Activated CD8-positive, alpha-beta memory T cell treated with anti-CD3 and anti-CD28 coated beads, Interleukin-2, amount 50 U/mL, for 24 hours (primary cell): ENCODE results near the gene TIMM44.
"Not testable (repeated sequence)": the region's sequence is repeated elsewhere in the genome, so short reads cannot be mapped to it uniquely, and the experiment has no call there.

Experiments used
- DNase-seq: peaks from one replicate; pipeline ENCODE4 v3.0.0-alpha.2; 2020; ENCODE audit errors: extremely low read depth

The TIMM44 gene

DNA sequence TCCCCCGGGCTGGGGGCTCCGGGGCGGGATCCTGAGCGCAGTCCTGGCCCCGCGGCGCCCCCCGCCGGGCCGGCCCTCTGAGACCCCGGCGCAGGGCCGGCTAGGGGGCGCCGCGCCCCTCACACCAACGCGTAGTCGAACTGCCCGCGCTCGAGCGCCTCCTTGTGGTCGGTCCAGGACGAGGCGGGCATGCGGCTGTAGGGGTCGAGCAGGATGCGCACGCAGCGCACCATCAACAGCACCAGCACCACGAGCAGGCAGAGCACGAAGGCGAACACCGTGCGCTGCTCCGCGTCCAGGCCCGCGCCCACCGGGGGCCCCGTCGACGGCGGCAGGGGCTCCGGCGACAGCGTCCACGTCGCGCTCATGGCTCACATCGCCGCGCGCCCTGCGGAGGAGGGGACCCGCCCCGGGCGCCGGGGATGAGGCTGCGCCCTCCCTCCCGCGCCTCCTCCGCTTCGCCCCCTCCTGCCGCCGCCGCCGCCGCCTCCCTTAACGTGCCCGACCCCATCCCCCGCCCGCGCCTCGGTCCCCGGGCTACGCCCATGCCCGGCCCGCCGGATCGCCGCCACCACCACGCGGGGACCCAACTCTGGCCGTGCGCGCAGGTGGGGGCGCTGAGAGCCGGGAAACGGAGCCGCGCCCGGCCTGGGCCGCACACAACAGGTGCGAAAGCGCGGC lies 18.2 kb downstream of the TIMM44 start:
- DNase-seq: peak; percentile 38

GRCh38 chr19:7924651-7925170 lies 18.8 kb downstream of the TIMM44 start:
- DNase-seq: no peak

- DNase-seq: no peak
Observed at GRCh38 chr19:7924241-7924640, 19.2 kb downstream of the TIMM44 start.

- DNase-seq: no peak
Observed at GRCh38 chr19:7923295-7924191, 19.9 kb downstream of the TIMM44 start.

DNA sequence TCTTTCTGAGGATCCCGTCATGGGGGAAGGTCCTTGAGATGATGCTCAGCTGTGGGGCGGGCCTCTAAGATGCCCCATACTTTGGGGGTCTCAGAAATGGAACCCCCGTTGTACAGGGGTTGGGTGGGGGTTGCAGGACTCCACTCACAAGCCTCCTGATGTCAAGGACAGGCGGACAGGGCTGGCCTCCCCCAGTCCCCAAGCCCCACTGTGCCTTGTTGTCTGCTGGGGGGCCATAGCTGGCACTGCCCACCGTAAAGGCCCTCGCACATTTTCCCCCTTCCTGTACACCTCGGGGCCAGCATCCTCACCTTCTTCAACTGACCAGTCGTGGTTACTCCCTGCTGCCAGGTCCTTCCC lies 20.6 kb downstream of the TIMM44 start:
- DNase-seq: no peak

DNA sequence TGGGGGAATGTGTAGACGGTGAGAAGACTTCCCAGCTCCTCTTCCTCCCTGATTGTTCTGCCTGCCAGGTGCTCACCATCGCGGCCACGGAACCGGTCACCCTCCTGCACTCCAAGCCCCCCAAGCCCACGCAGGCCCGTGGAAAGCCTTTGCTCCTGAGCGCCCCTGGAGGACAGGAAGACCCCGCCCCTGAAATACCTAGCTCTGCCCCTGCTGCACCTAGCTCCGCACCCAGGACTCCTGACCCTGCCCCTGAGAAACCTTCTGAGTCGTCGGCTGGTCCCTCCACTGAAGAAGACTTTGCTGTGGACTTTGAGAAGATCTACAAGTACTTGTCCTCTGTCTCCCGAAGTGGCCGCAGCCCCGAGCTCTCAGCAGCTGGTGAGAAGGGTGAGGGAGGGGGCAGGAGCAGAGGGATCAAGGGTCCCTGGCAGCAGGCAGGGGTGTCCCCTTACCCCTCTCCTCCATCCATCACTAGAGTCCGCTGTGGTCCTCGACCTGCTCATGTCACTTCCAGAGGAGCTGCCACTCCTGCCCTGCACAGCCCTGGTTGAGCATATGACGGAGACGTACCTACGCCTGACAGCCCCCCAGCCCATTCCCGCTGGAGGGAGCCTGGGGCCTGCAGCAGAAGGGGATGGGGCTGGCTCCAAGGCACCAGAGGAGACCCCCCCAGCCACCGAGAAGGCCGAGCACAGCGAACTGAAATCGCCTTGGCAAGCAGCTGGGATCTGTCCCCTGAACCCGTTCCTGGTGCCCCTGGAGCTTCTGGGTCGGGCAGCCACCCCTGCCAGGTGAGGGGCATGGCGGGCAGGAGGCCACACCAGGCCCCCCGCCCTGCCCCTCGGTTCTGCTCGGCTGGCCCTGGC lies 21.3 kb downstream of the TIMM44 start:
- no peak for DNase-seq

DNA sequence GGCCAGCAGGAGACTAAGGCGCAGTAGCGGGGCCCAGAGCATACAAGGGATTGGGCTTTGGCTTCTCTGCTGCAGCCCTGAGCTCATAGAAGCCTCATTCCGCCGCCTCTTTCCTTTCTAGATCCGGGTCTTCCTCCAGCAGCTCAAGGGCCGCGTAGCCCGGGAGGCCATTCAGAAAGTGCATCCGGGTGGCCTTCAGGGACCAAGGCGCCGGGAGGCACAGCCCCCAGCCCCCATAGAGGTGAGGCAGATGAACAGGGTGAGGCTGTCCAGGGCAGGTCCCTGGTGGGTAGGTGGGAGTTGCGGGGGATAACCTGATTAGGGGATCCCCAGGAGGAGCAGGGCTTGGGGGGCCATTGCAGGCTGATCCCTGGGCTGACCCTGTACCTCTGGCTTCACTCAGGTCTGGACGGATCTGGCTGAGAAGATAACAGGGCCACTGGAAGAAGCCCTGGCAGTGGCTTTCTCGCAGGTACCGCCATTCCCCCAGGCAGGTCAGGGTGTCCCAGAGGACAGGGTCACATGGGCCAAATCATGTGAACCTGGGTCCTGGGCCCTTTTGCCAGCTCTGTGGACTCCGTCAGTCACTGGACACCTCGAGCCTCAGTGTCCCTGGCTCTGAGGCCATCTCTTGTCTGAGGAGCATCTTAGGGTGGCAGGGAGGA lies 22.0 kb downstream of the TIMM44 start:
- no peak for DNase-seq

GRCh38 chr19:7920519-7921301 lies 22.8 kb downstream of the TIMM44 start:
- DNase-seq: peak; percentile 98

DNA sequence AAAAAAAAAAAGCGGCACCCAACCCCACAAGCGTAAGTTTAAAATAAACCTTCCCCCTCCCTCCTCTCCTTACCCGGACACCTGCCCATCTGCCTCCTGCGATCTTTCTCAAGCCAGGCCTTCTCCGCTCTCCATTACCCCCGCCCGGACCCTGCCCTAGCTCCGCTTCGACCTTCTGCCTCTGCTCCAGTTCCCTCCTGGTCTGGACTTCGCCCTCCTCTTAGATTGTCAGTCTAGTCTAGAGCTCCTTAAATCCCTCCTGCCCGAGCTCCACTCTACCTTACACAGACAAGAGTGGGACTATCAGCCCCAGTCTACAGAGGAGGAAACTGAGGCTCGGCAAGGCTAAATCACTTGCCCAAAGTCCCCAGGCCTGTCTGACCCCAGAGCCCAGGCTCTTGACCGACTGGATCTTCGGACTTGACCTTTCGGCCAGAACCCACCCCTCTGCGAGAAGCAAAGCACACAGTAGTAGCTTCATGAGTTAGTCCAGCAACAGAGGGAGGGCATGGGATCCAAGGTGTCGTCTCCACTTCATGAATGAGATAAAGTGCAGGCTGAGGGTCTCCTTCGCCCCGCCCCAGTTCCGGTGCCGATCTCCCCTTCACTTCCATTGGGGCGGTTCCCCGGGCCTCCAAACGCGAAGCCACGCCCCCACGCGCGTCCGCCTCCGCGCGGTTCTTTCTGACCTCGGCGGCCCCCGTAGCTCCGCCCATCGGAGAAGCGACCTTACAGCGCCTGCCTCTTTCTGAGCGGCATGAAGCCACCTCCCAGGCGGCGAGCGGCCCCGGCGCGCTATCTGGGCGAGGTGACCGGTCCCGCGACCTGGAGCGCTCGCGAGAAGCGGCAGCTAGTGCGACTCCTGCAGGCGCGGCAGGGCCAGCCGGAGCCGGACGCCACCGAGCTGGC lies 23.6 kb downstream of the TIMM44 start, which contains the start of gene SNAPC2:
SNAPC2 (plus strand) TSS at position 729 of the 909 bp plus-strand sequence; CDS start at position 758, 29 bp downstream.
- peak; percentile 91 for DNase-seq

GRCh38 chr19:7918615-7919421 lies 24.6 kb downstream of the TIMM44 start:
- no peak for DNase-seq

DNA sequence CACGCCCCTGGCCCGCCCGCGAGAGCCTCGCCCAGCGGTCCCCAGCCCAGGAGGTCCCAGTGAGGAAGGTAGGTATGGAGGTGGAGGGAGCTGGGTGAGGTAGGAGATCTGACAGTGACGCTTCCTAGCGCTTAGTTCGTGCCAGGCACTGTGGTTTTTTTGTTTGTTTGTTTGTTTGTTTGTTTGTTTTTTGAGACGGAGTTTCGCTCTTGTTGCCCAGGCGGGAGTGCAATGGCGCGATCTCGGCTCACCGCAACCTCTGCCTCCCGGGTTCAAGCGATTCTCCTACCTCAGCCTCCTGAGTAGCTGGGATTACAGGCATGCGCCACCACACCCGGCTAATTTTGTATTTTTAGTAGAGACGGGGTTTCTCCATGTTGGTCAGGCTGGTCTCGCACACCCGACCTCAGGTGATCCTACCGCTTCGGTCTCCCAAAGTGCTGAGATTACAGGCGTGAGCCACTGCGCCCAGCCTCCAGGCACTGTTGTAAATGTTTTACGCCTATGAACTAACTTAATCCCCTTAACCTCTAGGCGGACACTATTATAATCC lies 25.3 kb downstream of the TIMM44 start:
- not testable (repeated sequence) for DNase-seq

GRCh38 chr19:7917267-7918061 lies 26.0 kb downstream of the TIMM44 start:
- DNase-seq: no peak

DNA sequence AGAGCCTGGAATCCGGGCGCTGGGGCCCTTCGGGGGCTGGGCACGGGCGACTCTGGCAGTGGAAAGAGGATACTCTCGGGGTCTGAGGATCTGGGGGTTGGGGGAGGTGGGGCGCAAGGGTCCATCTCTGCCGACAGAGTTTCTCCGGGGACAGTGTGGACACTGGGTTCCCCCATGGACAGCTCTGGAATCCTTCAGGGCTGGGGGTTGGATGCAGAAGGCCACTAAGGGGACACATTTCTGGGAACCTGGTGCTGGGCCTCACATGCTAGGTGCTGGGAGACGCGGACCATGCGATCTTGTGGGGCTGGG lies 26.6 kb downstream of the TIMM44 start:
- DNase-seq: no peak

DNA sequence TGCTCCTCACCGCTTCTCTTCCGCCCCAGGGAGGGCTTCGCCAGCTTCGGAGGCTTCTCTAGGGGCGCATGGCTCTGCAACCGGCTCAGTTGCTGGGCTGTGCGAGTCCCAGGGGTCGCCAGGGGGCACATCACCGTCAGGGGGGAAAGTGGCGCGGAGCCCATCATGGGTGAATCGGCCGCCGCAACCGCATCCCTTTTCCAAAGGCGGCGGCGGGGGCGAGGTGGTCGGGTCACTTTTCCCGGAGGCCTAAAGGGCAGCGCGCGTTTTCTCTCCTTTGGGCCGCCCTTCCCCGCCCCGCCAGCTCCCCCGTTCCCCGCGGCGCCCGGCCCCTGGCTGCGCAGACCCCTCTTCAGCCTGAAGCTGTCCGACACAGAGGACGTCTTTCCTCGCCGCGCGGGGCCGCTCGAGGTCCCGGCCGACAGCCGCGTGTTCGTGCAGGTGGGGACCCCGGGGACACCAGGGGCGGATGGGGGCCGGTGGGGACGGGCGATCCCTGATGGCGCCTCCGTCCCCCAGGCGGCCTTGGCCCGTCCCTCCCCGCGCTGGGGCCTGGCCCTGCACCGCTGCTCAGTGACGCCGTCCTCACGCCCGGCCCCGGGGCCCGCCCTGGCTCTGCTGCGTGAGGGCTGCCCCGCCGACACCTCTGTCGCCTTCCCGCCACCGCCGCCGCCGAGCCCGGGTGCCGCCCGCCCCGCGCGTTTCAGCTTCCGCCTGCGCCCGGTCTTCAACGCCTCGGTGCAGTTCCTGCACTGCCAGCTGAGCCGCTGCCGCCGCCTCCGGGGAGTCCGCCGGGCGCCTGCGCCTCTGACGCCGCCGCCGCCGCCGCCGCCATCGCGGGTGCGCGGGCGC lies 27.1 kb downstream of the TIMM44 start:
- DNase-seq: no peak

DNA sequence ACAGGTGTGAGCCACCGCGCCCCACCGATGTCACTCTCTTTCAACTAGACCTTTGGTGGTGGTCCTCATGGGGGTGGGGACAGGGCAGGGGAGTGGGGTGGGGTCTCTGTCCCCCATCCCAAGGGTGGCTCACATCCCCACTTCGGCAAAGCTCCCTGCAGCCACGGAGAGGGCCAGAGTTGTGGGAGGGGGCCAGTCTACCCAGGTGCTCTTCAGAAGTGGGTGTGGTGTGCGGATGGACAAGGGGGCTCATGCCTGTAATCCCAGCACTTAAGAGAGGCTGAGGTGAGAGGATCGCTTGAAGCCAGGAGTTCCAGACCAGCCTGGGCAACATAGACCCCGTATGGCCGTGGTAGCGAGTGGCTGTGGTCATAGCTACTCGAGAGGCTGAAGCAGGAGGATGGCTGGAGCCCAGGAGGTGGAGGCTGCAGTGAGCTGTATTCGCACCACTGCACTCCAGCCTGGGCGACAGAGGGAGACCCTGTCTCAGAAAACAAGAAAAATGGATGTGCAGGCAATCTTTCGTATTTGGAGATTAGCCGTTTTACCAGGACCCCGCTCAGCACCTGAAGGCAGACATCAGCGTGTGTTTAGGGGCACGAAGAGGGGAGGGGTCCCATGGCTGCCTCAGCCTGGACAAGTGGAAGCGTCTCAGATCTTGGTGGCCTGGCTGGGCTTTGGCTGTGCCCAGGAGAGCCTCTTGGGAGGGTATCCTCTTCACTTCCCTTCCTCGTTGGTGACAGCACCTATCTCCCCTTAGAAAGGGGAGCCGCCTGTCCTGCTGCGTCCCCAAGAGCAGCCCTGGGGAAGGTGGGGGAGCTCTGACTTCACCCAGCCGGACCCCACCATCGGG lies 28.0 kb downstream of the TIMM44 start:
- DNase-seq: no peak

DNA sequence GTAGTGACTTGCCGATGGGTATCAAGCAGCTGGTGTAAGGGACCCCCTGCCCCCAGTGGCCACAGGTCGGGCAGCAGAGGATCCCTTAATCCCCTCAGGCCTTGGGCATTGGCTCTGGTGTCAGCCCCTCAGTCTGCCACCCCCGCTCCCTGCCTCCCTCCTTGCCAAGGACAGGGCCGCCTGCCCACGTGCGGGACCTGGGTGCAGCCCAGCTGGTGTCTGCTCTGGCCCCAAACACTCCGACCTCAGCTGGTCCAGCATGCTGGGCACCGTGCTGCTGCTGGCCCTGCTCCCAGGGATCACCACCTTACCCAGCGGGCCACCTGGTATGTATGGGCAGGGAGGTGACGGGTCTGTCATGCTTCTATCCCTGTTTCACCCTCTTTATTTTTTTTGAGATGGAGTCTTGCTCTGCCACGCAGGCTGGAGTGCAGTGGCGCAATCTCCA lies 28.8 kb downstream of the TIMM44 start, which contains the start of gene TGFBR3L:
TGFBR3L (plus strand) TSS at position 233 of the 448 bp plus-strand sequence.
- DNase-seq: no peak
